ENCODE data around the gene FMNL3.
"Not testable (repeated sequence)": the region's sequence is repeated elsewhere in the genome, so short reads cannot be mapped to it uniquely, and the experiment has no call there.

The FMNL3 gene

GRCh38 chr12:49716553-49716952 is 9.3 kb upstream of the FMNL3 start:
- no peak for DNase-seq (ENCODE audit: low read depth)

GRCh38 chr12:49713952-49714351 is 6.7 kb upstream of the FMNL3 start:
- not testable (repeated sequence) for DNase-seq (ENCODE audit: low read depth)

- DNase-seq (ENCODE audit: low read depth), result no peak
Observed at GRCh38 chr12:49708851-49709250, 1.6 kb upstream of the FMNL3 start.

GRCh38 chr12:49707812-49708147 is 575 bp upstream of the FMNL3 start:
- DNase-seq (ENCODE audit: low read depth), result no peak

GRCh38 chr12:49706351-49707127 is 666 bp downstream of the FMNL3 start:
- DNase-seq (ENCODE audit: low read depth), result no peak

GRCh38 chr12:49705479-49706134 is 1.6 kb downstream of the FMNL3 start:
- DNase-seq (ENCODE audit: low read depth), result no peak

- DNase-seq (ENCODE audit: low read depth), result peak; percentile 74
Observed at GRCh38 chr12:49703647-49704137, 3.5 kb downstream of the FMNL3 start.

- no peak for DNase-seq (ENCODE audit: low read depth)
Observed at GRCh38 chr12:49702676-49703215, 4.5 kb downstream of the FMNL3 start.

GRCh38 chr12:49702009-49702408 is 5.2 kb downstream of the FMNL3 start:
- DNase-seq (ENCODE audit: low read depth), result no peak

- DNase-seq (ENCODE audit: low read depth), result no peak
Observed at GRCh38 chr12:49698619-49699545, 8.3 kb downstream of the FMNL3 start.

GRCh38 chr12:49697808-49698207 is 9.4 kb downstream of the FMNL3 start:
- no peak for DNase-seq (ENCODE audit: low read depth)

GRCh38 chr12:49696723-49697122 is 10.5 kb downstream of the FMNL3 start:
- DNase-seq (ENCODE audit: low read depth), result no peak

GRCh38 chr12:49693931-49694444 is 13.2 kb downstream of the FMNL3 start:
- DNase-seq (ENCODE audit: low read depth), result no peak

- no peak for DNase-seq (ENCODE audit: low read depth)
Observed at GRCh38 chr12:49692851-49693250, 14.4 kb downstream of the FMNL3 start.

GRCh38 chr12:49689785-49690184 is 17.4 kb downstream of the FMNL3 start:
- no peak for DNase-seq (ENCODE audit: low read depth)

GRCh38 chr12:49689237-49689636 is 18.0 kb downstream of the FMNL3 start:
- no peak for DNase-seq (ENCODE audit: low read depth)

GRCh38 chr12:49687941-49688340 is 19.3 kb downstream of the FMNL3 start:
- DNase-seq (ENCODE audit: low read depth), result no peak

- no peak for DNase-seq (ENCODE audit: low read depth)
Observed at GRCh38 chr12:49684310-49684854, 22.8 kb downstream of the FMNL3 start.

GRCh38 chr12:49683599-49684309 is 23.5 kb downstream of the FMNL3 start:
- DNase-seq (ENCODE audit: low read depth), result no peak

- no peak for DNase-seq (ENCODE audit: low read depth)
Observed at GRCh38 chr12:49680075-49680474, 27.1 kb downstream of the FMNL3 start.

- DNase-seq (ENCODE audit: low read depth), result no peak
Observed at GRCh38 chr12:49678711-49679110, 28.5 kb downstream of the FMNL3 start.

Data from stromal cell of bone marrow (primary cell).